SH-SY5Y (cell line): ENCODE results near the gene TTBK1.

Experiments used
- GATA2 ChIP-seq: IDR thresholded peaks from 2 replicates; pipeline ENCODE4 v1.6.1; 2011; ENCODE audit warnings: mild to moderate bottlenecking, low read depth, low read length
- GATA3 ChIP-seq: IDR thresholded peaks from 2 replicates; pipeline ENCODE4 v1.6.1; 2011; ENCODE audit warnings: low read depth, mild to moderate bottlenecking, low read length, moderate library complexity

- TF ChIP-seq GATA2: no peak
- TF ChIP-seq GATA3: no peak
Measured at GRCh38 chr6:43247114-43247999, 4.1 kb downstream of the TTBK1 start.
